Endothelial cell of umbilical vein (primary cell): ENCODE results near the gene KCNA2.

Experiments
- EZH2 ChIP-seq: IDR thresholded peaks from 2 replicates; pipeline ENCODE4 v1.6.1; 2012; ENCODE audit warnings: borderline replicate concordance, low read depth, mild to moderate bottlenecking, moderate library complexity, low read length, inconsistent platforms; ENCODE audit not compliant: severe bottlenecking
- FOS ChIP-seq: IDR thresholded peaks from 2 replicates; pipeline ENCODE4 v1.6.1; 2011; ENCODE audit warnings: mild to moderate bottlenecking, low read length, moderate library complexity, borderline replicate concordance; ENCODE audit not compliant: insufficient read depth
- POLR2A ChIP-seq: IDR thresholded peaks from 2 replicates; pipeline ENCODE4 v1.6.1; 2012; ENCODE audit warnings: low read depth, mild to moderate bottlenecking, control low read depth, low read length
- TF ChIP-seq, protein P1 (sequence below), 2 donors: IDR thresholded peaks; 1 replicate in 1 of 2; 2 replicates in 1 of 2; pipeline ENCODE4 v1.5.1; 2011; ENCODE audit warnings: low read length in 2 of 2, mild to moderate bottlenecking in 2 of 2, moderate library complexity in 2 of 2, control low read depth in 1 of 2, inconsistent platforms in 1 of 2, low read depth in 1 of 2; ENCODE audit not compliant: insufficient read depth in 1 of 2; ENCODE audit errors: extremely low read depth in 1 of 2

GRCh38 chr1:110633646-110634030 is 27.5 kb upstream of the KCNA2 start:
- TF ChIP-seq, protein P1, sequence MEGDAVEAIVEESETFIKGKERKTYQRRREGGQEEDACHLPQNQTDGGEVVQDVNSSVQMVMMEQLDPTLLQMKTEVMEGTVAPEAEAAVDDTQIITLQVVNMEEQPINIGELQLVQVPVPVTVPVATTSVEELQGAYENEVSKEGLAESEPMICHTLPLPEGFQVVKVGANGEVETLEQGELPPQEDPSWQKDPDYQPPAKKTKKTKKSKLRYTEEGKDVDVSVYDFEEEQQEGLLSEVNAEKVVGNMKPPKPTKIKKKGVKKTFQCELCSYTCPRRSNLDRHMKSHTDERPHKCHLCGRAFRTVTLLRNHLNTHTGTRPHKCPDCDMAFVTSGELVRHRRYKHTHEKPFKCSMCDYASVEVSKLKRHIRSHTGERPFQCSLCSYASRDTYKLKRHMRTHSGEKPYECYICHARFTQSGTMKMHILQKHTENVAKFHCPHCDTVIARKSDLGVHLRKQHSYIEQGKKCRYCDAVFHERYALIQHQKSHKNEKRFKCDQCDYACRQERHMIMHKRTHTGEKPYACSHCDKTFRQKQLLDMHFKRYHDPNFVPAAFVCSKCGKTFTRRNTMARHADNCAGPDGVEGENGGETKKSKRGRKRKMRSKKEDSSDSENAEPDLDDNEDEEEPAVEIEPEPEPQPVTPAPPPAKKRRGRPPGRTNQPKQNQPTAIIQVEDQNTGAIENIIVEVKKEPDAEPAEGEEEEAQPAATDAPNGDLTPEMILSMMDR (IDR thresholded peaks at IDR 0.05; ENCODE audit: extremely low read depth in 1 of 2, insufficient read depth in 1 of 2, low read depth in 1 of 2, low read length in 2 of 2) = no peak
- TF ChIP-seq POLR2A (no peak), EZH2 (no peak), FOS (no peak)
